LNCAP (cell line): ENCODE data around the gene RHEB.

ENCODE experiments used
- CTCF ChIP-seq: fragments of 450-650 bp; IDR thresholded peaks from 2 replicates; pipeline ENCODE4 v1.5.1; 2017; ENCODE audit warnings: mild to moderate bottlenecking

Gene RHEB

GRCh38 chr7:151498495-151498894 is 21.2 kb downstream of the RHEB start:
- no peak for TF ChIP-seq CTCF

GRCh38 chr7:151497306-151497871 is 22.3 kb downstream of the RHEB start:
- no peak for TF ChIP-seq CTCF

- TF ChIP-seq CTCF, result no peak
These were observed 24.3 kb downstream of the RHEB start for GRCh38 chr7:151495360-151495759.

GRCh38 chr7:151494298-151495284 is 25.1 kb downstream of the RHEB start:
- no peak for TF ChIP-seq CTCF

GRCh38 chr7:151493083-151493482 is 26.6 kb downstream of the RHEB start:
- TF ChIP-seq CTCF, result no peak

- no peak for TF ChIP-seq CTCF
These were observed 27.8 kb downstream of the RHEB start for GRCh38 chr7:151491859-151492258.

- TF ChIP-seq CTCF, result no peak
These were observed 29.1 kb downstream of the RHEB start for GRCh38 chr7:151490456-151491105.
